ENCODE measurements around the gene NBR1. TPM values are rescaled to one million over a fixed set of nuclear protein-coding genes. Genes with fewer than 3 reads are reported as not detected.
"Not testable (repeated sequence)": the region's sequence is repeated elsewhere in the genome, so short reads cannot be mapped to it uniquely, and the experiment has no call there.

Gene NBR1
- total RNA-seq, 1 donor from 2014 or later, result 106 TPM

DNA sequence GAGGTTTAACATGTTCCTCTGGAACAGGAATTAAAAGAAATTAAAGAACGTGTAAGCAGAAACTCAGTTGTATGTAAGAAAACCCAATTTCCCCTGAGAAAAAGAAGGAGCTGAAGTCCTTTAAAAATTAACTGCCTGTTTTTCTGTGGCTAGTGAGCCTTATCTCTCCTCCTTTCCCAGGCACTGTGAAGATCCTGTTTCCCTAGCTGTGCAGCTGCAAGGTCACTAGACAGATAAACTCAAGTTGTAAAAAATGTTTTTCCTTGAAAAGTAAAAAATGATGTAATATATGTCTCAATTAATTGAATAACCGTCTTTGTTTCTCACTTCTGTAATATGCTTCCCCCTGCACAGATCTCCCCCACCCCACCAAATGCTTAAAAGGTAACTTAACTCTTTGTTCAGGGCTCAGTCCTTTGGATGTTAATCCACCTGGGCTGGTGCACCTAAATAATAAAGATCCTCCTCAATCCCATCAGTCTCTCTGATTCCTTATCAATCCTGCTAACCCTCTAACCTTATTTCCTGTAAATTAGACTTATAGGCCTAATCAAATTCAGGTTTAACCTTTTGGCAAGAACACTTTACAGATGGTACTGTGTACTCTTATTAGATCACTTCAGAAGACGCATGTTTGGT is 17.7 kb upstream of the NBR1 start:
- DNase-seq (ENCODE audit: low read depth), result not testable (repeated sequence)

DNA sequence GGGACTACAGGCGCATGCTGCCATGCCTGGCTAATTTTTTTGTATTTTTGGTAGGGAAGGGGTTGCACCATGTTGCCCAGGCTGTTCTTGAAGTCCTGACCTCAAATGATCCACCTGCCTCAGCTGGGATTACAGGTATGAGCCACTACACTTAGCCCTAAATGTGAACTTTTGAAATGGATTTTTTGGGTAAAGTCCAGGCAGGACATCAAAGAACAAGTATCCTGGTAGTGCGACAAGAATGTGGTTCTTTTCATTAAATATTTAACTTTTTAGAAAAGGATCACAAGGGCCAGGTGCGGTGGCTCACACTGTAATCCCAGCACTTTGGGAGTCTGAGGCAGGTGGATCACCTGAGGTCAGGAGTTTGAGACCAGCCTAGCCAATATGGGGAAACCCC is 15.3 kb upstream of the NBR1 start:
- DNase-seq (ENCODE audit: low read depth), result no peak

DNA sequence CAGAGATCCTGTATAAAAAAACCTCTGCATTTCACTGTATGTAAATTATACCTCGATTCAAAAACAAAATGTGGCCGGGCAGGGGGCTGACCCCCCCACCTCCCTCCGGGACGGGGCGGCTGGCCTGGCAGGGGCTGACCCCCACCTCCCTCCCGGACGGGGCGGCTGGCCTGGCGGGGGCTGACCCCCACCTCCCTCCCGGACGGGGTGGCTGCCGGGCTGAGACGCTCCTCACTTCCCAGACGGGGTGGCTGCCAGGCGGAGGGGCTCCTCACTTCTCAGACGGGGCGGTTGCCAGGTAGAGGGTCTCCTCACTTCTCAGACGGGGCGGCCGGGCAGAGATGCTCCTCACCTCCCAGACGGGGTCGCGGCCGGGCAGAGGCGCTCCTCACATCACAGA is 11.8 kb upstream of the NBR1 start:
- DNase-seq (ENCODE audit: low read depth), result not testable (repeated sequence)

DNA sequence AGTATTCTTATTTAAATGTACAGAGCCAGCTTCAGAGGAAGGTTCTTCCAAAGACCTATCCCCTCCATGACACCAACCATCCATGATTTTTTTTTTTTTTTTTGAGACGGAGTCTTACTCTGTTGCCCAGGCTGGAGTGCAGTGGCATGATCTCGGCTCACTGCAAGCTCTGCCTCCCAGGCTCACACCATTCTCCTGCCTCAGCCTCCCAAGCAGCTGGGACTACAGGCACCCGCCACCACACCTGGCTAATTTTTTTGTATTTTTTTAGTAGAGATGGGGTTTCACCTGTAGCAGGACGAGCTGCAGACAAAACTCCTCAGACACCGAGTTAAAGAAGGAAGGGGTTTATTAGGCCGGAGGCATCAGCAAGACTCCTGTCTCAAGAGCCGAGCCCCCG is 11.1 kb upstream of the NBR1 start:
- DNase-seq (ENCODE audit: low read depth), result not testable (repeated sequence)

DNA sequence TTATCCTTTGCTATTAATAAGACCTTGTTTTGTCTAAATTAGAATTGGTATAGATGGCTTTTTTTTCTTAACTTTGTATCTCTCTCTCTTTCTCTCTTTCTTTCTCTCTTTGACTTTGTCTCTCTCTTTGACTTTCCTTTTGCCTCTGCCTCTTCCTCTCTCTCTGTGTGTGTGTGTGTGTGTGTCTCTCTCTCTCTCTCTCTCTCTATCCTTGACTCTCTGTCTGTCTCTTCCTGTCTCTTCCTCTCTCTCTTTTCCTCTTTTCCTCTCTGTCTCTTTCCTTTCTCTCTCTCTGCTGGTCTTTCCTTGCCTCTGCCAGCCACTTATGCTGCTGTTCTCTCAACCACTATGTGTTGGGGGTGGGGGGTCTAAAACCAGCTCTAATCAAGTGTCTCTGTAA is 5.0 kb upstream of the NBR1 start:
- not testable (repeated sequence) for DNase-seq (ENCODE audit: low read depth)

DNA sequence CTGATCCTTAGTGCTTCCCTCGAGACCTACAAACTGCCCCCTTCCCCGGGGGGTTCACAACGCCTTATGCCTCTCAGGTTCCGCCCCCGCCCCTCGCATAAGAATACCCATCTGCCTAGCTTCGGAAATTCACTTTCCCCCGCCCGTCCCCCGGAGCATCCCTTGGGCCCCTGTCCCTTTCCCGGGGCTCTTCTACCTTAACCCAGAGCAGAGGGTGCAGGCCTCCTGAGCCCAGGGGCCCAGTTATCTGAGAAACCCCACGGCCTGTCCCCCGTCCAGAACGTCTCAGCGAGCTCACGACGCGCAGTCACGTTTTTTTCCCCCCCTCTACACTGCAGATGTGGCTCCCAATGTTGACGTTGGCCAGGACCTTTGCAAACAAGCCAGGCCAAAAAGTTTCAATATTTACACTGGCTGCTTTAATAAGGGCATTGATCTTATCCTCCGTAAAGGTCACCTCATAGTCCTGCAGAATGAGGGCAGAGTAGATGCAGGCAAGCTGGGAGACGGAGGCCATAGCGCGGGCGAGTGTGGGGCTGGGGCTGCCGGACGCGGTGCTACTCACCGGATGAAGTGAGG is 1.4 kb upstream of the NBR1 start:
- DNase-seq (ENCODE audit: low read depth), result no peak

DNA sequence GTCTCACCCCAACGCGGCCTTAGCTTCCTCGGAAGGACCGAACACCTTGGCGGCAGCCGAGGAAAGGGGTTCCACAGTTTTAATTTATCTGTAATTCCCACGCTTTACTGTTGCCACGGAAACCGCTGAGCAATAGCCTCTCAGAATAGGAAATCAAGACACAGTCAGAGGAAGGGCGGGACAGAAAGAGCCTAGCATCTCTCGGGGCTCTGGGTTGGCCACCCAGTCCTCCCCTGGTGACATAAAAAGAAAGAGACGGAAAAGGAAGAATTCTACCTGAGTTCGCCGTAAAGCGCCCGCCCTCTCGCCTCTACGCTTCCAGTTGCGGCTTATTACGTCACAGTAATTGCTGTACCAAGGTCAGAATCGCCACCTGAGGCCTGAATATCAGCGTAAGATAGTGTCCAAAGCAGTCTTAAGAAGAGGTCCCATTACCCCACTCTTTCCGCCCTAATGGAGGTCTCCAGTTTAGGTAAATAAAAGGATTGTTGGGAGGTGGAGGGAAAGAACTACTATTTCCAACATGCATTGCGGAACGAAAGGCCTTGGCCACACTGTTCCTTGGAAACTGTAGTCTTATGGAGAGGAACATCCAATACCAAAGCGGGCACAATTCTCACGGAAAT is 761 bp upstream of the NBR1 start:
- peak; percentile 93 for DNase-seq (ENCODE audit: low read depth)

DNA sequence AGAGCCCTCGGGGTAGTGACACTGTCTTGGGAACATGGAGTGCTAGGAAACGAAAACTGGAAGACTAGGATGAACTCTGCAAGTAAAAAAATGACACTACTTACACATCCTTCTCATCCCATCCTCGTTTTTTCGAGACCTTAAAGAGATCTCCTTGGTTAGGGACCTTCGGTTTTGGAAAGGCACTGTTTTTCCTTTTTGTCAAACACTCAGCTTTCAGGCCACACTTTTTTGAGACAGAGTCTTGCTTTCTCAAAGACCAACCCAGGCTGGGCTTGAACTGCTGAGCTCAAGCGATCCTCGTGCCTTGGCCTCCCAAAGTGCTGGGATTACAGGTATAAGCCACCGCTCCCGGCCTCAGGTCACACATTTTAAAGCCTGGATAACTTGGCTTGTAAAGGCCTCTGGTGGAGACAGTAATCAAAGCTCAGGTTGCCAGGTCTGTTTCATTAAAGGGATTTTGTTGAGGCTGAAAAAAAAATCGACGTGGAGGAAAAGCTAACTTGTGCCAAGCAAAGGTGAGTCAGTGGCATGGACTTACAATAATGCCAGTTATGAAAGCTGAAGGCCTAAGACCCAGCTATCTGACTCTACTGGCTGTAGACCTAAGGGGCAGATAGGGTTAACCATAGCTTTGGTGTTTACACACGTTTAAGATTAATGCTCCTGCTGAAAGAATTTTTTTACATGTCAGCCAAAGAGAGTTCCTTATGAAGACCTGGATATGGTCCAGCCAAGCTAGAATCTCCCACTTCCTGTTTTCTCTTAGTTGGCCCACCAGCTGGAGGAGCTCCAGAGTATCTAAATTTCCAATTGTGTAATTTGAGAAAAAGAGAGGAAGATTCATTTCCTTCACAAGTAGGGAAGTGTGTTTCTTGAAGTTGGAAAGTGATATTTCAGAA is 823 bp downstream of the NBR1 start:
- DNase-seq (ENCODE audit: low read depth), result peak; percentile 77

DNA sequence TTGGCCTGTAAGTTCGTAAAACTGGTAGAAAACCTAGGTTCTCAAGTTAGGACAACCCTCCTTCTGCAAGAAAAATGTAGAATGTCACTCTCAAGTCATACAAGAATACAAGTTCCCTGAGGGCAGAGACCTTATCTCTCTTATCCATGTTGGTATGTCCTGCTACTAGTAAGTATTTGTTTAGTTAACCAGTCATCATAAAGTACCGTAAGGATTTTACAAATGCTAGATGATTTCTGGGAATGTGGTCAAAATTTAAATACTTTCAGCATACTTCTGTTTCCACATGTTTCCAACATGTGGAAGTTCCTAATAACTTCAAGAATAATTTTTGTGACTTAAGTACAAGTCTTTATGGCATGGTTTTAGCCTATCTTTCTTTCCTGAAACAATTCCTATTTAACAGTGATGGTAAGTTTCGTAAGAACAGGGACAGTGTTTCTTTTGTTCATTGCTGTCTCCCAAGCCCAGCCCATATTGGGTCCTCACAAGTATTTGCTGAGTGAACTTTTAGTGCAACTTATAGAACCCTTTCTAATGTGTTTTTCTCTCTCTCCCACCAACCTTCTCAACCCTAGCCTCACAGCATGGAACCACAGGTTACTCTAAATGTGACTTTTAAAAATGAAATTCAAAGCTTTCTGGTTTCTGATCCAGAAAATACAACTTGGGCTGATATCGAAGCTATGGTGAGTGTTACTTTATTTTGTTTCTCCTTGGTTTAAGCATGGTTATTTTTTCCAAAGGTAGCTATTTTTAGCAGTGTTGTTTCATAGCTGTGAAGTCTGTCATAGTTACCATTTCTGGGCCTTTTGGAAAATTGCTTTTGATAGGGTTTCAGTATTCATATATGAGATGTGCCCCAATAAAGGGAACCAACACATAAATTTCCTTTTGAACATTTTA is 4.5 kb downstream of the NBR1 start:
- peak; percentile 18 for DNase-seq (ENCODE audit: low read depth)

DNA sequence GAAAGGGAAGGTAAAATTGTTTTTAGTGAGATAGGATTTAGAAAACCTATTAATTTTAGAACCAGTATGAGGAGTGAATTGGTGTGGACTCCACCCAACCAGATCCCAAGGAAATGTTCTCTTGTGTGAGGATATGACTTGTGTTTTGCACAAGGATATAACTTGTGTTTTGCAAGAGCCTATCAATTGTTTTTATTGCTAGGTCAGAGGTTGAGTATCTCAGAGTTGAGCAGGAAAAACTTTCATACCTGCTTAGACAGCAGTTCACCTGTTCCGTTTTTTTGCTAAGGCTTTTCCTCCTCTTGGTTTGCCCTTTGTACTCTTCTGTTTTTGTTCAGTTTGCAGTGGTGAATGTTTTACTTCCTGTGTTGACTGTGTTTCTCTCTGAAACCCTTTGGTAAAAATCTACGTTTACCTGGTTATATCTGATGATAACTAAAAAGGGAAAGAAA is 5.1 kb downstream of the NBR1 start:
- DNase-seq (ENCODE audit: low read depth), result no peak

DNA sequence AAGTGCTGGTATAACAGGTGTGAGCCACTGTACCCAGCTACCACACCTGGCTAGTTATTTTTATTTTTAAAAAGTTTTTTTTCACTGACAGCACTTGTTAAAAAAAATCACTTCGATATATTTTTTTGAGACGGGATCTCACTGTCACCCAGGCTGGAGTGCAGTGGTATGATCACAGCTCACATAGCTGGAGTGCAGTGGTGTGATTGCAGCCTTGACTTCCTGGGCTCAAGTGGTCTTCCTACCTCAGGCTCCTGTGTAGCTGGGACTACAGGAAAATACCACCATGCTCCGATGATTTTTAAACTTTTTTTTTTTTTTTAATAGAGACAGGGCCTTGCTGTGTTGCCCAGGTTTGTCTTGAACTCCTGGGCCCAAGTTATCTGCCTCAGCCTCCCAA is 12.9 kb downstream of the NBR1 start:
- DNase-seq (ENCODE audit: low read depth), result no peak

DNA sequence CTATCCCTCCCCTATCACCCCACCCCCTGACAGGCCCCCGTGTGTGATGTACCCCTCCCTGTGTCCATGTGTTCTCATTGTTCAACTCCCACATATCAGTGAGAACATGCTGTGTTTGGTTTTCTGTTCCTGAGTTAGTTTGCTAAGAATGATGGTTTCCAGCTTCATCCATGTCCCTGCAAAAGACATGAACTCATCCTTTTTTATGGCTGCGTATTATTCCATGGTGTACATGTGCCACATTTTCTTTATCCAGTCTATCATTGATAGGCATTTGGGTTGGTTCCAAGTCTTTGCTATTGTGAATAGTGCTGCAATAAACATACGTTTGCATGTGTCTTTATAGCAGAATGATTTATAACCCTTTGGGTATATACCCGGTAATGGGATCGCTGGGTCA is 15.6 kb downstream of the NBR1 start:
- DNase-seq (ENCODE audit: low read depth), result not testable (repeated sequence)

DNA sequence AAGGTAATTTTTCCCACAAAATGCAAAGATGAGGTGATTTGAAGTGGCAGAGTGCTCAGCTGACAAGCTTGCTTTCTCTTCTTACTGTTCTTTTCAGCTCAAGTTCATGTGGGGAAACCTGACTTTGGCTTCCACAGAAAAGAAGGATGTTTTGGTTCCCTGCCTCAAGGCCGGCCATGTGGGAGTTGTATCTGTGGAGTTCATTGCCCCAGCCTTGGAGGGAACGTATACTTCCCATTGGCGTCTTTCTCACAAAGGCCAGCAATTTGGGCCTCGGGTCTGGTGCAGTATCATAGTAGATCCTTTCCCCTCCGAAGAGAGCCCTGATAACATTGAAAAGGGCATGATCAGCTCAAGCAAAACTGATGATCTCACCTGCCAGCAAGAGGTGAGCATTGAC is 22.2 kb downstream of the NBR1 start:
- no peak for DNase-seq (ENCODE audit: low read depth)

DNA sequence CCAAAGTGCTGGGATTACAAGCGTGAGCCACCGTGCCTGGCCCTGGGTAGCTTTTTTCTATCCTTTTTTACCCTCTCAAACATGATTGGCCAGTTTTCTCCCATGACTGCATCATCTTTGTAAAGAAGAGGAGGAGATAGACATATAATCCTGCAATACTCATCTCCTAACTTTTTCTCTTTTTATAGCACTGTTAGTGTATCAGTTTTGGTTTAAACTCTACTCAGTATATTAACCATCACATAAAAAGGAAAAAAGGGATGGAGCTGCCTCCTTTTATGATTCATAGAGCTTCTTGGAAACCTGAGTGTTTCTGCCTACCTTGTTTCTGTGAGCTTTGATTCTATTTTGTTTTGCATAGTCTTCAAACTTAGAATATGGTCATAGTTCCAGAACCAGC is 28.6 kb downstream of the NBR1 start:
- DNase-seq (ENCODE audit: low read depth), result no peak

DNA sequence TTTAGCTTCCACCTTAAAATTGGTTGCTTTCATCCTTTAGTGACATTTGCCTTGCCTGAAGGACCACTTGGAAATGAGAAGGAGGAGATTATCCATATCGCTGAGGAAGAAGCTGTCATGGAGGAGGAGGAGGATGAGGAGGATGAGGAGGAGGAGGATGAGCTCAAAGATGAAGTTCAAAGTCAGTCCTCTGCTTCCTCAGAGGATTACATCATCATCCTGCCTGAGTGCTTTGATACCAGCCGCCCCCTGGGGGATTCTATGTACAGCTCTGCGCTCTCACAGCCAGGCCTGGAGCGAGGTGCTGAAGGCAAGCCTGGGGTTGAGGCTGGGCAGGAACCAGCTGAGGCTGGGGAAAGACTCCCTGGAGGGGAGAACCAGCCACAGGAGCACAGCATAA is 29.1 kb downstream of the NBR1 start:
- no peak for DNase-seq (ENCODE audit: low read depth)

DNA sequence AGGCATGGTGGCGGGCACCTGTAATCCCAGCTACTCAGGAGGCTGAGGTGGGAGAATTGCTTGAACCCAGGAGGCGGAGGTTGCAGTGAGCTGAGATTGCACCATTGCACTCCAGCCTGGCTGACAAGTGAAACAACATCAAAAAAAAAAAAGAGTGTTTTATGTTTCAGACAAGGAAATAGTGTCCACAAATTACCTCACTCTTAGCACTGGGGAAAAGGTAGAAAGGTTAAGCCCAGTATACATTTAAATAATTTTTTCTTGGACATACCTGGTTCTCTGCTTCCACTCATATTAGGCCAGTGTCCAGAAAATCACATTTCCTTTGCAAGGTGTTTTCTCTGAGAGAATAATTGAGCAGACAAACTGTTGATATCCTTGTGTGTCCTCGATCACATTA is 32.0 kb downstream of the NBR1 start:
- not testable (repeated sequence) for DNase-seq (ENCODE audit: low read depth)

DNA sequence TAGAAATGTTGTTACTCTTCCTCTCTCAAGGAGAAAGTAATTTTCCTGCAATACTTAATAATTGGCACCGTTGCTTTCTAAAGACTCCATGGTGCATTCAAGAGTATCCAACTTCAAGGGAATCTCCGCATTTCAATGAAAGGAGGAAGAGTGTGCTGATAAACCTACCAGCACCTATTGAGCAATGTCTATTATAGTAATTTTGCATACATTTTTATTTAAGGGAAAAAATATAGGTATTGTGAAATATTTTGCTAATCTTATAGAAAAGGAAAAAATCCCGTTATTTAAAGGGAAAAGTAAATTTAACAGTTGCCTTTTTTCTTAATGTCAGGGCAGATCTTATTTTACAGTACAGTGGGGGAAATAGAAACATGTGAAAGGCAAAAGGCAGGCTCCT is 39.6 kb downstream of the NBR1 start:
- no peak for DNase-seq (ENCODE audit: low read depth)

DNA sequence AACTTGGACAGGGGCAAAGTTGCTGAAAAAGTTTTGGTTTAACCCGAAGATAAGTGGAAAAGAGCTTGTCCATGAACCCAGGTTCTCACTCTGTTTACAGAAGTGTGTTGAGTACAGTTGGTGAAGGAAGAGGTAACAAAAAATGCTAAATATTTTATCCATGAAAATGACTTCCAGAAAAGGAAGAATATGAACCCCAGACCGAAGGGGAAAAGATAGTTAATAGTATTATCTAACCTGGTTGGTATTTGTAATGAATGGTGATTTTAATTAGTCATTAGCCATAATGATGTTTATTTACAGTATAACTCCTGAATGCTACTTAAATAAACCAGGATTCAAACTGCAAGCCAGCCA is 40.1 kb downstream of the NBR1 start:
- DNase-seq (ENCODE audit: low read depth), result no peak

DNA sequence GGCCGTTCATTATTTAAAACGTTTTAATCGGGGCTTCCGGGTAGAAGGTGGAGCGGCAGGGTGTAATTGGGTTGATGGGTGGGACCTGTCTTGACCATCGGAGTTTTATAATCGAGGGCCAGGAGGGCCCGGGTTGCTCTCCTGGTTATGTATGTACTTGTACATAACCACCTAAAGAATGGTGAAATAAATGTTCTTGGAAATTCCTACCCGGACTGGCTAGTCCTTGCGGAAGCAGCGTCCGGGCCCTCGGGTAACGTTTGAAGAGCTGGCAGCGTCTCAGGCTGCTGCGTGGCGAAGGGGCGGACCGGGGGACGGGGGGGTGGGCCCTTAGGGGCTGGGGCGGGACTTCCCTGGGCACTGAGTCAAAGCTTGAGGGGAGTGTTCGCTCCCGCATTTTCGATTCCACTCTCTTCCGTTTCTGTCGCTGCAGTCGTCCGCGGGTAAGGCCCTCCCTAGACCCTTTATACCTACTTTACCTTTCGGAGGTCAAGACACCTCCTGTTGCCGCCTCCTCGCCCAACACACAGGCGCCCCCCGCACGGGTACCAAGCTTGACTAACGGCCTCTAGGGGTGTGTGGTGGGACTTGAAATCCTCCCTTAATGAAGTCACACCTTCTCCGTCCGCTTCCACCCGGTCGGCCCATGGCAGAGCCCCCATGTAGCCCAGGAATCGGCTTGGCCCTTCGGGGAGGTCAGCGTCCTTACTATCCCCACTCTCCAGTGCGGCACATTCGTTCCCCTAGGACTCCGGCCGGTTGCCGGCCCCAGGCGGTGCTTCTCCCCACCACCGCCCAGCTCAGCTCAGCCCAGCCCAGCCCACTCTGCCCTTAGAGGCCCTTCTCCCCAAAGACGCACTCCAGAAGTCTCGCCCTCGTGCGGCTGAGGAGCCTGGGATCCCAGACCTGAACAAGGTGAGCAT is 40.7 kb downstream of the NBR1 start, which contains the start of gene TMEM106A:
Gene TMEM106A (plus strand): TSS at position 396 of the 923 bp plus-strand sequence. CDS start 1,167 bp downstream, outside the sequence.
- peak; percentile 81 for DNase-seq (ENCODE audit: low read depth)
